Pancreas (tissue), 10 donors: ENCODE measurements around the gene MYCN. TPM values are rescaled to one million over a fixed set of nuclear protein-coding genes. Genes with fewer than 3 reads are reported as not detected.
A peak's percentile ranks its signal among the peaks of the same experiment; 100 is the strongest.

Experiments used
- ATAC-seq, 4 donors: fragments of 200-7000 bp; cut with Tn5 transposase; one replicate each; pipeline versions ENCODE4 v1.8.0 to v1.9.1; 2020; ENCODE audit warnings: mild to moderate bottlenecking in 4 of 4, moderate library complexity in 4 of 4
- DNase-seq, 6 donors: peaks; one replicate each; pipeline ENCODE4 v3.0.0-alpha.2; 2020
- FAIRE-seq: peaks from 2 replicates; lab custom pipeline; 2012; peaks lifted over from hg19 to GRCh38; lab: Jason Lieb, UNC
- H3K27ac ChIP-seq, 4 donors: fragments of 200-600 bp; sonication (generic); 1 replicate in 3 of 4; 2 replicates in 1 of 4; pipeline versions ENCODE4 v1.5.0 to v1.8.0; 2020
- H3K27me3 ChIP-seq, 4 donors: fragments of 200-600 bp; one replicate each; pipeline ENCODE4 v1.8.0; 2021
- H3K36me3 ChIP-seq, 3 donors: fragments of 200-600 bp; sonication (generic) in 1 of 3; one replicate each; pipeline versions ENCODE4 v1.5.0 to v1.8.0; 2020 to 2021
- H3K4me1 ChIP-seq, 3 donors: fragments of 200-600 bp; one replicate each; pipeline ENCODE4 v1.8.0; 2021
- H3K4me3 ChIP-seq, 4 donors: fragments of 200-600 bp; sonication (generic) in 2 of 4; one replicate each; pipeline versions ENCODE4 v1.5.0 to v1.8.0; 2020 to 2021
- H3K9me3 ChIP-seq, 4 donors: fragments of 200-600 bp; one replicate each; pipeline ENCODE4 v1.8.0; 2021
- WGBS, 2 donors: extraction: QIAGEN DNeasy Blood & Tissue Kit; methylation state at CpG; one replicate each; pipeline ENCODE4 v1.1.7; 2013; 5-methylcytosine and 5-hydroxymethylcytosine counted together
- intact Hi-C, 3 donors: fragments of 100-400 bp; cut with DNase I; formaldehyde crosslinking; loops; one replicate each; pipeline versions ENCODE4 v1.11.1 to v1.14.2; 2022
- polyA plus RNA-seq, 2 donors: library from polyadenylated mRNA; stranded (reverse); fragments of 200-250 nt; gene quantifications; one replicate each; pipeline ENCODE4 v1.2.3, GENCODE V29; 2013
- total RNA-seq, 6 donors: library from RNA; stranded (reverse); fragmentation: NEBNext Ultra II Directional in 4 of 6; extraction: Animal tissue kit (Norgen Biotek cat#: 25700) in 4 of 6; gene quantifications; one replicate each; pipeline versions ENCODE4 v1.2.1 to v1.2.4, GENCODE V29; 2021 to 2023
- TF ChIP-seq, protein P1 (sequence below), 4 donors: fragments of 200-600 bp; sonication (generic) in 3 of 4; IDR thresholded peaks; one replicate each; pipeline versions ENCODE4 v1.5.0 to v1.8.0; 2021; ENCODE audit warnings: antibody characterized with exemption in 4 of 4
- donor health status: healthy with polysubstance abuse.
- donor health status: DM: no; HTN: no; CAD: no; lungs with moderate emphysema.
- donor health status: DM: no; HTN: no; CAD: no.
- donor health status: control.
- donor health status: control.
- donor health status: Bipolar disorder and iron deficiency.
- donor health status: DM: yes; HTN: yes; CAD: no.
- donor health status: DM: no; HTN: no; CAD: no.
- donor health status: DM: no; HTN: no; CAD: no.
- donor health status: DM: yes; HTN: yes; CAD: no.

The MYCN gene
- total and polyA plus RNA-seq, 8 donors: 0.09 to 0.75 (median 0.17) TPM

DNA sequence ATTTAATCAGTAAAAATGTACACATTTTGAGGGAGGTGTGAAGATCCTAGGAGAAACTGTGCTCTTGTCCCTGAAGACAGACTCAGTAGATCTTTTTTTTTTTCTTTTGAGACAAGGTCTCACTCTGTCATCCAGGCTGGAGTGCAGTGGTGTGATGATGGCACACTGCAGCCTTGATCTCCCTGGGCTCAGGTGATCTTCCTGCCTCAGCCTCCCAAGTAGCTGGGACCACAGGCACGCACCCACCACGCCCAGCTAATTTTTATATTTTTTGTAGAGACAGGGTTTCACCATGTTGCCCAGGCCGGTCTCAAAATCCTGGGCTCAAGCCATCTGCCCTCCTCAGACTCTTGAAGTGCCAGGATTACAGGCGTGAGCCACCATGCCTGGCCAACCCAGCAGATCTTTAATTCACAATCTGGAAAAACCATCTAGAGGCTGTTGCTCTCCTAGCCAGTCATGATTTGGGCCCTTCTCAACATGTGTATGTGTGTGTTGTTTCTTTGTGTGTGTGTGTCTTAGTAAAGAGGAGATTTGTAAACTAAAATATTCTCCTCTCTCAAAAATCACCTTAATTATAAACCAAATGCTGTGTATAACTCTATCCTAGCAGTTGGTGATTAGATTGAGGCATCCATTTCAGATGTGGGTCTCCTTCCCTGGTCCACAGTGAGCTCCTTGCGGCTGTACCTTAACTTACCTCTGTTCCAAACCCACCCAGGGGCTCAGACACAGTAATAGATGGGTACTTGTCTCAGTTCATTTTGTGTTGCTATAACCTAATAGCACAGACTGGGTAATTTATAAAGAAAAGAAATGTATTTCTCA, 3.9 kb upstream of the MYCN start:
- no peak for FAIRE-seq
- H3K4me1 ChIP-seq: peaks cover 0 to 16% (median 0%) of the 10 kb centered on the region in 3 donors
- no peak for ATAC-seq
- intact Hi-C loops: loop anchor here in 2 of 3 donors (5.0 to 10.0 kb wide), 3 partner anchors 561 to 668 kb away; no protein-coding TSS in a partner anchor
- no peak overlapping the region for H3K27ac ChIP-seq
- H3K36me3 ChIP-seq: no peaks in the 10 kb centered on the region
- 69 to 74% methylated on average over 5 of the region's 5 CpGs for WGBS, 2 donors
- TF ChIP-seq, protein P1, sequence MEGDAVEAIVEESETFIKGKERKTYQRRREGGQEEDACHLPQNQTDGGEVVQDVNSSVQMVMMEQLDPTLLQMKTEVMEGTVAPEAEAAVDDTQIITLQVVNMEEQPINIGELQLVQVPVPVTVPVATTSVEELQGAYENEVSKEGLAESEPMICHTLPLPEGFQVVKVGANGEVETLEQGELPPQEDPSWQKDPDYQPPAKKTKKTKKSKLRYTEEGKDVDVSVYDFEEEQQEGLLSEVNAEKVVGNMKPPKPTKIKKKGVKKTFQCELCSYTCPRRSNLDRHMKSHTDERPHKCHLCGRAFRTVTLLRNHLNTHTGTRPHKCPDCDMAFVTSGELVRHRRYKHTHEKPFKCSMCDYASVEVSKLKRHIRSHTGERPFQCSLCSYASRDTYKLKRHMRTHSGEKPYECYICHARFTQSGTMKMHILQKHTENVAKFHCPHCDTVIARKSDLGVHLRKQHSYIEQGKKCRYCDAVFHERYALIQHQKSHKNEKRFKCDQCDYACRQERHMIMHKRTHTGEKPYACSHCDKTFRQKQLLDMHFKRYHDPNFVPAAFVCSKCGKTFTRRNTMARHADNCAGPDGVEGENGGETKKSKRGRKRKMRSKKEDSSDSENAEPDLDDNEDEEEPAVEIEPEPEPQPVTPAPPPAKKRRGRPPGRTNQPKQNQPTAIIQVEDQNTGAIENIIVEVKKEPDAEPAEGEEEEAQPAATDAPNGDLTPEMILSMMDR (IDR thresholded peaks at IDR 0.05): no peak
- no peak for DNase-seq
- no peak overlapping the region for H3K4me3 ChIP-seq
- no peaks in the 10 kb centered on the region for H3K9me3 ChIP-seq
- H3K27me3 ChIP-seq: peaks cover 0 to 16% (median 0%) of the 10 kb centered on the region in 4 donors

DNA sequence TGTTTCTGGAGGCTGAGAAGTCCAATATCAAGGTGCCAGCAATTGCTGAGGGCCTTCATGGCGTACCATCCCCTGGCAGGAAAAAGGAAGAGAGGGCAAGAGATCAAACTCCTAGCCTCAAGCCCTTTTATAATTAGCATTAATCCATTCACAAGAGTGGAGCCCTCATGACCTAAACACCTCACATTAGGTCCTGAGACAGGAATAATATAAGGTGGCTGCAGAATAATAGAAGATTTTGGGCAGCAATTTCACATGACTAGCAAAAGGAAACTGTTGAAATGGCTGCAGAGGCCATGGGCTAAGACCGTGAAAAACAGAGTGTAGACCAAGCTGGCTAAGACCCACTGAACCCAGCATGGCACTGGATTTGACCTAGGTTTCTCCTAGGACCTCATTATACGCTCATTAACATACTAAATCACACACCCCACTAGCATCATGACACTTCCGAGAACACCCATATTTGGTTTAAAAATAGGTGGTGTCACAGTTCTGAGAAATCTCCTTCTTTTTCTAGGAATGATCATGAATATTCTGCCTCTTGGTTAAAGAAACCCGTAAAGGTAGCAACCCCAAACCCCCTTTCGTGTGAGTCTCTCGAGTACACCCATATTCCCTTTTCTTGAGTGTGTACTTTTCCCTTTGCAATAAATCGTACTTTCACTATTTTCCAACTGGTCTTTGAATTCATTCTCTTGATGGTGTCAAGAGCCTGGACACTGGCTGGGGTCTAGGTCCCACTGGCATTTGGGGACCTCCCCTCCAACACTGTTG, 3.1 kb upstream of the MYCN start:
- Histone ChIP-seq H3K27me3 (peaks cover 0 to 19% (median 0%) of the 10 kb centered on the region in 4 donors), H3K27ac (no peak overlapping the region), H3K36me3 (no peaks in the 10 kb centered on the region), H3K9me3 (no peaks in the 10 kb centered on the region), H3K4me3 (no peak overlapping the region), H3K4me1 (peaks cover 0 to 16% (median 4%) of the 10 kb centered on the region in 3 donors)
- DNase-seq (no peak), ATAC-seq (no peak), FAIRE-seq (no peak)
- TF ChIP-seq, protein P1 (IDR thresholded peaks at IDR 0.05): no peak
- 63 to 69% methylated on average over 8 of the region's 8 CpGs for WGBS, 2 donors
- intact Hi-C loops: loop anchor here in 2 of 3 donors (5.0 to 10.0 kb wide), 3 partner anchors 560 to 668 kb away; no protein-coding TSS in a partner anchor

DNA sequence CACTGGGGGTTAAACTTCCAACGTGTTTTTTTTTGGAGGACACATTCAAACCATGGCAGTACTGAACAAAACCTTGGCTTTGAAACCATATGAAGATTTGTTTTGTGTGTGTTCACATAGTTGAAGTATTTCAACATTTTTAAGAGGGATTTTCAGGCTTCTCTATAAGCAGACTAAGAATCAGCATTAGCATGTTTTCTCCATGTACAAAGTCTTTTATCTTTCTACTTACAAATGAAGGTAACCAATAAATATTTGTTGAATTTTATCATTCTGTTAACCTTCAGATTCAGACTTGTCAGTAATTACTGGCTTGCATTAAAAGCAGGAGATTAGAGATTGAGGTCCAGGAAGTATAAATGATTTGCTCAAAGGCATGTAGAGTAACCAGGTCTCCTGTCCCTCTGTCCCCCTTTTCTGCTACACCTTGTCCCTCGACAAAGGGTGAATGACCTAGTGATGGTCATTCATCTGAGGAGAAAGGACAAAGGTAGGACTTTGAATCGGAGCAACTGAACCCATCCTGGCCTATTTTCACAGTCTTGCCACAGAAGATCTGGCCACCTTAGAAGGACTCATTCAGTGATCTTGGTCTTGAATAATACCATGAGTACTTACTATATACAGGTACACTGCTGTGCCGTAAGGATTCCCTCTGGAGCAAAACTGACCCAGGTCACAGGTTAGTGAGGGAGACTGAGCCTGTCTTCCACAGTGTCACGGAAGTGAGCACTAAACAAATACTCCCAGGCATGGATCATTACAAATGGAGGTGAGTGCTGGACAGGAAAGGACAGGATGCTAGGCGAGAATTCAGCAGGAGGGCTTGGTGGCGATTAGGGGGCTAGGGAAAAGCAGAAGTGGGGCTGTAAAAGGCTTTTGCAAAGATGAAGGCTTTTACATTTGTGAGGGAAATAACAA, 2.2 kb upstream of the MYCN start:
- FAIRE-seq (no peak), DNase-seq (no peak), ATAC-seq (no peak)
- Histone ChIP-seq H3K4me3 (no peak overlapping the region), H3K36me3 (no peaks in the 10 kb centered on the region), H3K4me1 (peaks cover 0 to 16% (median 4%) of the 10 kb centered on the region in 3 donors), H3K27me3 (peaks cover 0 to 19% (median 0%) of the 10 kb centered on the region in 4 donors), H3K9me3 (no peaks in the 10 kb centered on the region), H3K27ac (no peak overlapping the region)
- 65 to 73% methylated on average over 7 of the region's 7 CpGs for WGBS, 2 donors
- TF ChIP-seq, protein P1 (IDR thresholded peaks at IDR 0.05): no peak
- intact Hi-C loops: loop anchor here in 2 of 3 donors (5.0 to 10.0 kb wide), 3 partner anchors 559 to 667 kb away; no protein-coding TSS in a partner anchor

DNA sequence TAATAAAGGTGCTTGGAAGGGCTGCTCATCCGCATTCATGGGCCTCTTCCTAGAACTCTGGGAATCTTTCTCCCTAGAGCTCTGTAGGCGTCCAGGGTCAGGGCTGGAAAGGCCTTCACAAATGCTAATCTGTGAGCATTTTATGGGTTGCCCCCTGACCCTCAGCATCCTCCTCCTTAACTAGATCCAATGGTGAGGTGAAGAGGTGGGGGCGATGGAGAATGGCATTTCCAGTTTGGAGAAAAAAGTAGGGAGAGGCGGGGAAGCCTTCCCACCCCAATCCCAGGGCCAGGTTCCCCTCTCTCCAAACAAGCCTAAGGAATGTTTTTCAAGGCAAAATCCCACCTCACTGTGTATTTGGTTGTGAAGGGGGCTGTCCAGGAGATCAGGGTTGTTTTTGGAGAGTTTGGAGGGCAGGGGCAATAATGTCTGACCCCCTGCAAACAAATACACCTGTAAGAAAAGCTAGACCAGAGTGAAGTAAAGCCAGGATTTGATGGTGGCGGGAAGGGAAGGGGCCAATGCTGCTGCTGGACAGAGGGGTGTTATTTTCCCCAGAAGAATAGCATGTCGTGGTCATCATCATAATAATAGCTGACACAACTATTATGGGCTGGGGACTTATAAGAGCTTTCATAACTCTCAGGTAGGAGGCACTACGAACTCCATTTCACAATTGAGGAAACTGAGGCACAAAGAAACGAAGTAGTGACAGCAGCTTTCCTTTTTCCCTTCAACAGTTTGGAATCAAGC, 1.4 kb upstream of the MYCN start:
- intact Hi-C loops: loop anchor here in 2 of 3 donors (5.0 to 10.0 kb wide), 3 partner anchors 558 to 666 kb away; no protein-coding TSS in a partner anchor
- FAIRE-seq: no peak

More for the DNA sequence above, 1.4 kb upstream of the MYCN start:
- H3K27ac ChIP-seq: no peak overlapping the region
- H3K27me3 ChIP-seq: peaks cover 0 to 19% (median 0%) of the 10 kb centered on the region in 4 donors
- no peaks in the 10 kb centered on the region for H3K36me3 ChIP-seq
- TF ChIP-seq, protein P1 (IDR thresholded peaks at IDR 0.05): no peak
- H3K4me1 ChIP-seq: peaks cover 0 to 16% (median 4%) of the 10 kb centered on the region in 3 donors
- no peak for ATAC-seq
- 61 to 66% methylated on average over 8 of the region's 8 CpGs for WGBS, 2 donors
- no peak for DNase-seq
- peak overlapping the region in 1 of 4 donors; percentile 50 for H3K4me3 ChIP-seq
- H3K9me3 ChIP-seq: no peaks in the 10 kb centered on the region
